HCT116 (cell line): ENCODE data around the gene SLC16A7.

ENCODE experiments used
- CEBPB ChIP-seq: IDR thresholded peaks from 2 replicates; pipeline ENCODE4 v1.6.1; 2012; ENCODE audit warnings: low read depth
- TF ChIP-seq, protein P1 (sequence below), 3 experiments: fragments of 200-600 bp in 1 of 3; sonication (generic) in 1 of 3; IDR thresholded peaks in 2 of 3; conservative IDR thresholded peaks in 1 of 3; 2 replicates each; pipeline ENCODE4 v1.5.1; 2012 to 2017; ENCODE audit warnings: low read depth in 2 of 3, low read length in 2 of 3, antibody characterized with exemption in 1 of 3, borderline replicate concordance in 1 of 3, control low read depth in 1 of 3, mild to moderate bottlenecking in 1 of 3, mixed read lengths in 1 of 3, mixed run types in 1 of 3, moderate library complexity in 1 of 3; ENCODE audit not compliant: insufficient read depth in 1 of 3

DNA sequence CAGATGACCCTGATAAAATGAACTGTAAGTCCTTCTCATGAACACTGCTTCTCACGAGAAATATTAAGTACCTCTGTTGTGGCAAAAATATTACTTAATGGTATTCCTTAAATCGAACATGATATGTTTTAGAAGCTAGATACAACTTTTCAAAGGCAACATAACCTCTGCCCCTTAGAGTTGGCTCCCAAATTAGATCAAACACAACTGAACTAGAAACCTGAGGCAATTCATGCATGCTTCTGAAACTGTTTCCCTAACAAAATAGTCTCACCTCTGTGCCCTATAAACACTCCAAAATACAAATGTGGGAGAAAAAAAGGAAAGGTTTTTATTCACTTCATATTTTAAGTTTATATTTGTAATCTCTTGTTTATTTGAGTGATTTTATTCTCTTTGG is 121.6 kb downstream of the SLC16A7 start:
- TF ChIP-seq, protein P1, sequence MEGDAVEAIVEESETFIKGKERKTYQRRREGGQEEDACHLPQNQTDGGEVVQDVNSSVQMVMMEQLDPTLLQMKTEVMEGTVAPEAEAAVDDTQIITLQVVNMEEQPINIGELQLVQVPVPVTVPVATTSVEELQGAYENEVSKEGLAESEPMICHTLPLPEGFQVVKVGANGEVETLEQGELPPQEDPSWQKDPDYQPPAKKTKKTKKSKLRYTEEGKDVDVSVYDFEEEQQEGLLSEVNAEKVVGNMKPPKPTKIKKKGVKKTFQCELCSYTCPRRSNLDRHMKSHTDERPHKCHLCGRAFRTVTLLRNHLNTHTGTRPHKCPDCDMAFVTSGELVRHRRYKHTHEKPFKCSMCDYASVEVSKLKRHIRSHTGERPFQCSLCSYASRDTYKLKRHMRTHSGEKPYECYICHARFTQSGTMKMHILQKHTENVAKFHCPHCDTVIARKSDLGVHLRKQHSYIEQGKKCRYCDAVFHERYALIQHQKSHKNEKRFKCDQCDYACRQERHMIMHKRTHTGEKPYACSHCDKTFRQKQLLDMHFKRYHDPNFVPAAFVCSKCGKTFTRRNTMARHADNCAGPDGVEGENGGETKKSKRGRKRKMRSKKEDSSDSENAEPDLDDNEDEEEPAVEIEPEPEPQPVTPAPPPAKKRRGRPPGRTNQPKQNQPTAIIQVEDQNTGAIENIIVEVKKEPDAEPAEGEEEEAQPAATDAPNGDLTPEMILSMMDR (IDR thresholded peaks at IDR 0.05 in 2 of 3, conservative IDR thresholded peaks at IDR 0.05 in 1 of 3; ENCODE audit: borderline replicate concordance in 1 of 3, insufficient read depth in 1 of 3, low read depth in 2 of 3, low read length in 2 of 3): no peak
- no peak for TF ChIP-seq CEBPB
